ENCODE data around the gene ESRRG. TPM values are rescaled to one million over a fixed set of nuclear protein-coding genes. Genes with fewer than 3 reads are reported as not detected.

Gene ESRRG
- total RNA-seq, 2 experiments from 2014 or later = not detected

- TF ChIP-seq, protein P1, sequence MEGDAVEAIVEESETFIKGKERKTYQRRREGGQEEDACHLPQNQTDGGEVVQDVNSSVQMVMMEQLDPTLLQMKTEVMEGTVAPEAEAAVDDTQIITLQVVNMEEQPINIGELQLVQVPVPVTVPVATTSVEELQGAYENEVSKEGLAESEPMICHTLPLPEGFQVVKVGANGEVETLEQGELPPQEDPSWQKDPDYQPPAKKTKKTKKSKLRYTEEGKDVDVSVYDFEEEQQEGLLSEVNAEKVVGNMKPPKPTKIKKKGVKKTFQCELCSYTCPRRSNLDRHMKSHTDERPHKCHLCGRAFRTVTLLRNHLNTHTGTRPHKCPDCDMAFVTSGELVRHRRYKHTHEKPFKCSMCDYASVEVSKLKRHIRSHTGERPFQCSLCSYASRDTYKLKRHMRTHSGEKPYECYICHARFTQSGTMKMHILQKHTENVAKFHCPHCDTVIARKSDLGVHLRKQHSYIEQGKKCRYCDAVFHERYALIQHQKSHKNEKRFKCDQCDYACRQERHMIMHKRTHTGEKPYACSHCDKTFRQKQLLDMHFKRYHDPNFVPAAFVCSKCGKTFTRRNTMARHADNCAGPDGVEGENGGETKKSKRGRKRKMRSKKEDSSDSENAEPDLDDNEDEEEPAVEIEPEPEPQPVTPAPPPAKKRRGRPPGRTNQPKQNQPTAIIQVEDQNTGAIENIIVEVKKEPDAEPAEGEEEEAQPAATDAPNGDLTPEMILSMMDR (IDR thresholded peaks at IDR 0.05) = no peak
- POLR2A ChIA-PET = no interaction called here
- no peak for ATAC-seq
- H3K27ac Mint-ChIP-seq = no peak overlapping the region
- no peak for DNase-seq
- peaks cover 12% of the 10 kb centered on the region for H3K27me3 Mint-ChIP-seq
- H3K9me3 Mint-ChIP-seq = peaks cover 2% of the 10 kb centered on the region
- no peak overlapping the region for H3K4me3 Mint-ChIP-seq
- H3K36me3 Mint-ChIP-seq (ENCODE audit: low read depth) = no peaks in the 10 kb centered on the region
- H3K4me1 Mint-ChIP-seq (ENCODE audit: low read depth) = no peaks in the 10 kb centered on the region
- intact Hi-C loops (cut with micrococcal nuclease) = no loop called here
- CTCF ChIA-PET = no interaction called here
These were observed 408 bp downstream of the ESRRG start for GRCh38 chr1:216722821-216723220.

- Mint-ChIP-seq H3K36me3 (ENCODE audit: low read depth) (no peaks in the 10 kb centered on the region), H3K9me3 (peaks cover 1% of the 10 kb centered on the region), H3K4me1 (ENCODE audit: low read depth) (no peaks in the 10 kb centered on the region), H3K27me3 (peaks cover 12% of the 10 kb centered on the region), H3K4me3 (no peak overlapping the region), H3K27ac (no peak overlapping the region)
- intact Hi-C loops (cut with micrococcal nuclease) = no loop called here
- DNase-seq = no peak
- ChIA-PET POLR2A (no interaction called here), CTCF (no interaction called here)
- TF ChIP-seq, protein P1 (IDR thresholded peaks at IDR 0.05) = no peak
- no peak for ATAC-seq
These were observed 1.4 kb downstream of the ESRRG start for GRCh38 chr1:216721863-216722262.

GRCh38 chr1:216721062-216721461 lies 2.2 kb downstream of the ESRRG start:
- no peaks in the 10 kb centered on the region for H3K36me3 Mint-ChIP-seq (ENCODE audit: low read depth)
- H3K4me3 Mint-ChIP-seq = no peak overlapping the region
- POLR2A ChIA-PET = no interaction called here
- DNase-seq (no peak), ATAC-seq (no peak)
- CTCF ChIA-PET = interaction anchor here (1.5 kb wide), 1 partner anchor 29 kb away, joined by 3 read pairs; no protein-coding TSS in a partner anchor
- peaks cover 12% of the 10 kb centered on the region for H3K27me3 Mint-ChIP-seq
- H3K4me1 Mint-ChIP-seq (ENCODE audit: low read depth) = no peaks in the 10 kb centered on the region
- H3K9me3 Mint-ChIP-seq = no peaks in the 10 kb centered on the region
- TF ChIP-seq, protein P1 (IDR thresholded peaks at IDR 0.05) = no peak
- H3K27ac Mint-ChIP-seq = no peak overlapping the region
- intact Hi-C loops (cut with micrococcal nuclease) = no loop called here

GRCh38 chr1:216711712-216712111 lies 11.5 kb downstream of the ESRRG start:
- POLR2A ChIA-PET = no interaction called here
- CTCF ChIA-PET = no interaction called here
- intact Hi-C loops (cut with micrococcal nuclease) = no loop called here
- no peak overlapping the region for H3K4me3 Mint-ChIP-seq
- TF ChIP-seq, protein P1 (IDR thresholded peaks at IDR 0.05) = no peak
- no peak for DNase-seq
- ATAC-seq = no peak
- no peaks in the 10 kb centered on the region for H3K4me1 Mint-ChIP-seq (ENCODE audit: low read depth)
- no peaks in the 10 kb centered on the region for H3K27me3 Mint-ChIP-seq
- no peaks in the 10 kb centered on the region for H3K36me3 Mint-ChIP-seq (ENCODE audit: low read depth)
- H3K27ac Mint-ChIP-seq = no peak overlapping the region
- no peaks in the 10 kb centered on the region for H3K9me3 Mint-ChIP-seq

GRCh38 chr1:216710598-216711333 lies 12.5 kb downstream of the ESRRG start:
- Mint-ChIP-seq H3K27me3 (no peaks in the 10 kb centered on the region), H3K9me3 (no peaks in the 10 kb centered on the region), H3K4me1 (ENCODE audit: low read depth) (no peaks in the 10 kb centered on the region), H3K36me3 (ENCODE audit: low read depth) (no peaks in the 10 kb centered on the region), H3K27ac (no peak overlapping the region), H3K4me3 (no peak overlapping the region)
- intact Hi-C loops (cut with micrococcal nuclease) = no loop called here
- TF ChIP-seq, protein P1 (IDR thresholded peaks at IDR 0.05) = no peak
- ChIA-PET CTCF (no interaction called here), POLR2A (no interaction called here)
- ATAC-seq (no peak), DNase-seq (no peak)
